HG03520 (cell line): ENCODE data around the gene FOXR2.

Source experiments
- ATAC-seq: cut with Tn5 transposase; IDR thresholded peaks from one replicate; pipeline ENCODE4 v1.9.1; 2021; ENCODE audit warnings: mild to moderate bottlenecking, moderate library complexity; ENCODE audit not compliant: unreplicated experiment

FOXR2 gene, protein sequence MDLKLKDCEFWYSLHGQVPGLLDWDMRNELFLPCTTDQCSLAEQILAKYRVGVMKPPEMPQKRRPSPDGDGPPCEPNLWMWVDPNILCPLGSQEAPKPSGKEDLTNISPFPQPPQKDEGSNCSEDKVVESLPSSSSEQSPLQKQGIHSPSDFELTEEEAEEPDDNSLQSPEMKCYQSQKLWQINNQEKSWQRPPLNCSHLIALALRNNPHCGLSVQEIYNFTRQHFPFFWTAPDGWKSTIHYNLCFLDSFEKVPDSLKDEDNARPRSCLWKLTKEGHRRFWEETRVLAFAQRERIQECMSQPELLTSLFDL

GRCh38 chrX:55623100-55623499, at the start of gene FOXR2:
FOXR2 (plus strand) TSS chrX:55623400; CDS start chrX:55623712, 312 bp downstream.
- ATAC-seq: no peak

GRCh38 chrX:55579115-55579514, 44.1 kb upstream of the FOXR2 start:
- no peak for ATAC-seq

DNA sequence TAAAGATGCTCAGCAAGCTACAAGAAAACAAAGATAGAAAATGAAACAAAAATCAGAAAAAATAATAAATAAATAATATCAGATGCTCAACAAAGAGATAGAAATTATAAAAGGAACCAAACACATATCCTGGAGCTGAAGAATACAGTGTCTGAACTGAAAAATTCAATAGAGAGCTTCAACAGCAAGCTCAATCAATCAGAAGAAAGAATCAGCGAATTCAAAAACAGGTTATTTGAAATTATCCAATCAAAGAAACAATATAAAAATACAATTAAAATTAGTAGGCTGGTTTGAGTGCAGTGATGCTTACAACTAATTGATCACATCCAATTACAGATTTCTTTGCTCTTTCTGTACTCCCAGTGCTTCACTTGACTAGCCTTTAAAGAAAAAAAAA, 40.8 kb upstream of the FOXR2 start:
- ATAC-seq: no peak

- ATAC-seq: no peak
These were observed 29.9 kb upstream of the FOXR2 start for GRCh38 chrX:55593296-55593695.

DNA sequence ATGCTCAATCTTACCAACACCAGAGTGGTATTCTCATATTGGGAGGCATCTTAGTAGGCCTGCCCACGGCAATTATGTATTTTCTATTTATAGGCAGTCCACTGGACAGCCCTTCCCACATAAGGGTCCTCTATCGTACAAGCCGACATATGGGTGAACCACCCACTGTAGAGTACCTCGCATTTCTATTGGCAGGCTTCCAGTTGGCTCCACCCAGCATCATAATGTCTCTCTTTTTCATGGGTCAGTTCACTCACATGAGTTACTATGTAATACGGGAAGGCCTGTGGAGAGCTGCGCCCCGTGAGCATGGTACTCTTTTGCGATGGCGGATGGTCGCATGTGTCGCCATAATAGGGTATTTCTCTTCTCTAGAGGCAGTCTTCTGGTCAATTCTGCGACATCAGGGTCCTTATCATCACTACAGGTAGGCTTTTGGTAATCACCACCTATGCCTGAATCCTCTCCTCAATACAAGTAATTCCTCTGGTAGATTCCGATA, 29.4 kb upstream of the FOXR2 start:
- ATAC-seq: no peak

DNA sequence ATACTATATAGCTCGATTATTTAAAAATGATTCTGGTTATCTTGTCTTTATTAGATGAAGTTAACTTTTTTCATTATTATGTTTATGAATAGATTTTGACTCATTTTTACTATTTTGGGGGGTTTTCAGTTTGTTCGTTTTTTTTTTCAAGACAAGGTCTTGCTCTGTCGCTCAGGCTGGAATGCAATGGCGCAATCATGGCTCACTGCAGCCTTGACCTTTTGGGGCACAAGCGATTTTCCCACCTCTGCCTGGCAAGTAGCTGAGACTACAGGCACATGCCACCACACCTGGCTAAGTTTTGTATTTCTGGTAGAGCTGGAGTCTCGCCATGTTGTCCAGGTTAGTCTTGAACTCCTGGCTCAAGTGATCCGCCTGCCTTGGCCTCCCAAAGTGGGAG, 24.9 kb upstream of the FOXR2 start:
- ATAC-seq: no peak

- no peak for ATAC-seq
These were observed 3.7 kb upstream of the FOXR2 start for GRCh38 chrX:55619547-55619946.

DNA sequence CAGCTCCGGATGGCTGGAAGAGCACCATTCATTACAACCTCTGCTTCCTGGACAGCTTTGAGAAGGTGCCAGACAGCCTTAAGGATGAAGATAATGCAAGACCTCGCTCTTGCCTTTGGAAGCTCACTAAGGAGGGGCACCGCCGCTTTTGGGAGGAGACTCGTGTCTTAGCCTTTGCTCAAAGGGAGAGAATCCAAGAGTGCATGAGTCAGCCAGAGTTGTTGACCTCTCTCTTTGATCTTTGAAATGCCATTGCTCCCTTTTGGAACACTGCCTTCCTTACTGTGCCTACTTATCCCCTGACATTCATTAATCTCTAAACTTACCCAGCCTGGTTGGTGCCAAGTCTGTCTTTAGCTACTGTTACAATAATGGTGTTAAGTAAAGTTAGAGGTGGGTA, 1.2 kb downstream of the FOXR2 start:
- no peak for ATAC-seq

DNA sequence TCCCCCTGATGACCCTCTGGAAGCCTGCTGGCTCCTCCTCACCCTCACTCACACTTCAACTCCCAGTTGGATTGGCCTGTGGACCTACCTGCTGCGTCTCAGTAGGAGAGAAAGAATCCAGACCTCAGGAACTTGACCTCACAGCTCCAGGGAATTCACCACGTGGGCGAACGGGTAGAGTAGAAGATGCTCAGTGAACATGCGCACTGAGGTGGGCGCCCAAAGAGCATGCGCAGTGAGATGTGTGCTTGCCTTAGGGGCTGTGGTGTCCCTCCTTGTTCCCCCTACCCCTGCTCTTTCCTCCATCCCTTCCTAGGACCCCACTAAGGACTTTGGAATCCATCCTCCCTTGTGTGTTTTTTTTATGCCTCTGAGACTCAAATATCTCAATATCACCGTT, 12.9 kb downstream of the FOXR2 start:
- ATAC-seq: no peak

DNA sequence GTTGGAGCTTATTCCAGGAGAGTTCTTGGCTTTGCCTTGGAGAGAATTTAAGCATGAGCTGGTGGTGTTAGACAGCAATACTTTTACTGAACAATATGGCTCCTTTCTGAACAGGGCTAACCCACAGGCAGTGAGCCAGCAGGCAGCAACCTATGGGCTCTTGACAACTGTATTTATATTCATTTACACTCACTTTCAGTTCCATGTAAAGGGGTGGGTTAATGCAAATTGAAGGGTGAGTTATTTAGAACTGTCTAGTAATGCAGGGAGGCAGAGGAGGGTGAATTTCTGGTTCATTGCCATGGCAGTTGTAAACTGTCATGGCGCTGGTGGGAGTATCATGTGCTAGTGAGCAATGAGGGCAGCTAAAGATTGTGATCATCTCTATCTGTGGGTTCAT, 15.7 kb downstream of the FOXR2 start:
- ATAC-seq: peak; percentile 80

DNA sequence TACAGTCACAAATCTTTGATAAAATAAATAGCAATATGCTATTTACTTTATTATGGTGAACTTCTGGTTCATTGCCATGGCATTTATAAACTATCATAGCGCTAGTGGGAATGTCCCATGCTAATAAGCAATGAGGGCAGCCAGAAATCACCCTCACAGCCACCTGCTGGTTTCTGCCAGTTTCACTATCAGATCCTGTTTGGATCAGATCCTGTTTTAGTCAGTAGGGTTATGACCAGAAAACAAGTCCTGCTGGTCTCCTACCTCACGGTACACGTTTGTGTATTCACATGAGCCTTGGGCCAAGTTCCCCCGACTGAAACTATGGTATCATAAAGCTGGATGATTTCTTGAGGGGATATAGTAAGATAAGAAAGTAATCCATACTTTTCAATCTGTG, 17.7 kb downstream of the FOXR2 start:
- ATAC-seq: peak; percentile 58

- ATAC-seq: no peak
These were observed 25.2 kb downstream of the FOXR2 start for GRCh38 chrX:55648434-55648833.

DNA sequence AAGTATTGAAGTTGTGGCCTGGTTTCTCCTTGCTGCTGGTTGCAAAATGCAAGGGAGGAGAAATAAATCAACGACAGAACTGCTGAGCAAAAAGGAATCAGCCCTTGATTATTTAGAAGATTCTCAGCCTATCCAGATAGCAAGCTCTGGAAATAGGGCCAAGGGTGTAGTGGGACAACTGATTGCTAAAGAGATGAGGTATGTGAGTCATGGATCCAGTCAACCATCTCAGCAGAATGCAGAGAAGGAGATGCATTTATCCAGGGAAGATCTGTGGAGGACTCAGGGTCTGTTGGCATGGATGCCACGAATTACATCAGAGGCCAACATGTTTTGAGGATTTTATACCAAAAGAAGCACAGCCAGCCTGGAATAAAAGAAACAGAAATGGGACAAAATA, 36.7 kb downstream of the FOXR2 start:
- ATAC-seq: no peak

GRCh38 chrX:55663584-55663983, 40.4 kb downstream of the FOXR2 start:
- ATAC-seq: no peak

DNA sequence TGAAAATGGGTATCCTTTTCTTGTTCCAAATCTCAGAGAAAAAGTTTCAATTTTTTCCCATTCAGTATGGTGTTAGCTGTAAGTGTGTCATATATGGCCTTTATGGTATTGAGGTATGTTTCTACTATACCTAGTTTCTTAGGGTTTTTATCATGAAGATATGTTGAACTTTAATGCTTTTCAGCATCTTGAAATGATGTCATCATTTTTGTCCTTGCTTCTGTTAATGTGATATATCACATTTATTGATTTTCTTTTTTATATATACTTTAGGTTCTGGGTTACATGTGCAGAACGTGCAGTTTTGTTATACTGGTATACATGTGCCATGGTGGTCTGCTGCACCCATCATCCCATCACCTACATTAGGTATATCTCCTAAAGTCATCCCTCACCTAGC, 44.9 kb downstream of the FOXR2 start:
- ATAC-seq: no peak
